Measurements from ENCODE around the gene GTSF1L. TPM values are rescaled to one million over a fixed set of nuclear protein-coding genes. Genes with fewer than 3 reads are reported as not detected.

Gene GTSF1L
- total and polyA plus RNA-seq, 2 of the 4 experiments (the other 2 are of a cell fraction), result not detected

DNA sequence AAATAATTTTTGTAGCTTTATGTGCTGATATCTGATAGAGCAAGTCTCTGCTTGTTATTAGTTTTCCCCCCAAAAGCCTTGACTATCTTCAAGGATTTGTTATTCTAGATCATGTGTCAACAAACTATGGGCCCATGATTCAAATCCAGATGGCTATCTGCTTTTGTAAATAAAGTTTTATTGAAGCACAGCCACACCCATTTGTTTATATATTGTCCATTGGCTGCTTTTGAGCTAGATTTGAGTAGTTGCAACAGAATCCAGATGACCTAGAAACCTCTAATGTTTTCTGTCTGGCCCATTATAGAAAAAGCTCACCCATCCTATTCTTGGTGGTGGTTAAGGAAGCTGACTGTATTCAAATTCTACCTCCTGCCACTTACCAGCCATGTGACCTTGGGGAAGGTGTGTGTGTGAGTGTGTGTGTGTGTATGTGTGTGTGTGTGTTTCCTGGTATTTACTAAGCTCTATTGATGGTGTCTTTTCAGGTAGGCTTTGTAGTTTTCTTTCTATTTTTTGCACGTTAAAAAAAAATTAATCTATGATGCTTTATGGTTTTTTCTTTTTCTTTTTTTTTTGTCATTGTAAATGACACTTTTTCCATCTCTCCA, 1.3 kb upstream of the GTSF1L start:
- Histone ChIP-seq H3K18ac (ENCODE audit: low read depth, low read length) (no peak overlapping the region), H3K56ac (ENCODE audit: extremely low read depth, insufficient read depth, low read length) (no peak overlapping the region), H2BK5ac (ENCODE audit: low read depth, low read length, poor library complexity, severe bottlenecking) (no peak overlapping the region), H3K4ac (ENCODE audit: low read depth, low read length) (no peak overlapping the region), H3K27ac (ENCODE audit: insufficient read depth, low read length) (no peak overlapping the region), H4K8ac (ENCODE audit: low read depth in 2 of 2, low read length in 2 of 2) (no peak overlapping the region), H2AK5ac (ENCODE audit: low read depth, low read length) (peak overlapping the region; percentile 58; the same call in 1 of the 2 replicates), H4K91ac (ENCODE audit: insufficient read depth, low read depth, low read length) (no peak overlapping the region), H3K27me3 (ENCODE audit: control insufficient read depth, insufficient read depth, low read length) (peaks cover 3% of the 10 kb centered on the region), H3K79me1 (ENCODE audit: low read depth in 1 of 2, low read length in 2 of 2) (no peaks in the 10 kb centered on the region), H3K36me3 (ENCODE audit: control insufficient read depth, insufficient read depth, low read length) (no peaks in the 10 kb centered on the region), H3K9me1 (ENCODE audit: insufficient read depth, low read length) (peaks cover 6% of the 10 kb centered on the region), H2BK20ac (ENCODE audit: low read depth, low read length) (no peak overlapping the region), H3K4me2 (ENCODE audit: low read depth, low read length) (no peak overlapping the region), H3K23ac (ENCODE audit: low read depth, low read length) (no peak overlapping the region), H2BK15ac (ENCODE audit: low read depth, low read length) (no peak overlapping the region), H3K9me3 (ENCODE audit: control insufficient read depth, insufficient read depth, low read length) (no peaks in the 10 kb centered on the region), H2BK120ac (ENCODE audit: low read depth, low read length) (no peak overlapping the region), H3K4me1 (ENCODE audit: control insufficient read depth, insufficient read depth, low read length) (peaks cover 19% of the 10 kb centered on the region), H2AK9ac (replicated peaks; ENCODE audit: low read depth, low read length, poor library complexity) (no peak overlapping the region), H3K4me3 (ENCODE audit: insufficient read depth, low read depth, low read length) (no peak overlapping the region), H4K5ac (ENCODE audit: low read depth, low read length) (no peak overlapping the region), H3K9ac (ENCODE audit: low read depth, low read length) (no peak overlapping the region), H4K20me1 (ENCODE audit: insufficient read depth, low read length) (peaks cover 3% of the 10 kb centered on the region; the same call in 1 of the 2 replicates), H2AFZ (replicated peaks; ENCODE audit: low read length, poor library complexity) (no peak overlapping the region), H3K14ac (replicated peaks; ENCODE audit: low read depth, low read length) (no peak overlapping the region)
- WGBS, 2 experiments (ENCODE audit: extremely low coverage in 2 of 2, insufficient read length in 1 of 2), result no CpG with 5 or more reads among the region's 1 CpG
- TF ChIP-seq, protein P1, sequence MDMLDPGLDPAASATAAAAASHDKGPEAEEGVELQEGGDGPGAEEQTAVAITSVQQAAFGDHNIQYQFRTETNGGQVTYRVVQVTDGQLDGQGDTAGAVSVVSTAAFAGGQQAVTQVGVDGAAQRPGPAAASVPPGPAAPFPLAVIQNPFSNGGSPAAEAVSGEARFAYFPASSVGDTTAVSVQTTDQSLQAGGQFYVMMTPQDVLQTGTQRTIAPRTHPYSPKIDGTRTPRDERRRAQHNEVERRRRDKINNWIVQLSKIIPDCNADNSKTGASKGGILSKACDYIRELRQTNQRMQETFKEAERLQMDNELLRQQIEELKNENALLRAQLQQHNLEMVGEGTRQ (IDR thresholded peaks at IDR 0.05; ENCODE audit: low read depth, low read length), result no peak
- no peak for TF ChIP-seq NFE2L2 (IDR thresholded peaks at IDR 0.05; ENCODE audit: low read depth, low read length)
- ATAC-seq (ENCODE audit: low read depth), result no peak
- DNase-seq, result peak; percentile 12
- in situ Hi-C loops (cut with MboI; ENCODE audit: low sequenced_read_pairs), result no loop called here
- ChIA-PET POLR2A (ENCODE audit: unreplicated experiment) (interaction anchor here (0.6 kb wide), 1 partner anchor 15 kb away, joined by 4 read pairs; no protein-coding TSS in a partner anchor), CTCF (no interaction called here)
- dilution Hi-C loops (cut with HindIII; ENCODE audit: low sequenced_read_pairs, unreplicated experiment), result no loop called here
- intact Hi-C loops (cut with micrococcal nuclease), result no loop called here
- no TSS peak for BruUV-seq (replicated peaks)

All from IMR-90 (cell line).